HCT116 (cell line): Measurements from ENCODE around the gene RGS7. TPM values are rescaled to one million over a fixed set of nuclear protein-coding genes. Genes with fewer than 3 reads are reported as not detected.

Source experiments
- ATAC-seq: fragments of 200-7000 bp; cut with Tn5 transposase; 2 replicates; pipeline ENCODE4 v1.9.1; 2020; ENCODE audit warnings: mild to moderate bottlenecking, moderate library complexity
- BruUV-seq: library from RNA; stranded (reverse); fragments of 400-500 nt; replicated peaks from 2 replicates; lab custom pipeline; 2021; lab: Mats Ljungman, UMichigan
- CTCF ChIA-PET: fragments of 300-600 bp; sonication (Branson Sonifier 250); formaldehyde crosslinking; loops from one replicate; lab custom pipeline; 2021; ENCODE audit warnings: antibody characterized with exemption; lab: Charles Lee
- POLR2A ChIA-PET: fragments of 300-600, 350-600 bp; sonication (Branson Sonifier 250); formaldehyde crosslinking; loops from one replicate; lab custom pipeline; 2021; ENCODE audit warnings: antibody characterized with exemption; lab: Charles Lee
- RAD21 ChIA-PET, 2 experiments: fragments of 300-600 bp; sonication (Branson Sonifier 250); formaldehyde crosslinking; loops; one replicate each; lab custom pipeline; 2023; ENCODE audit warnings: low total read pairs in 2 of 2; ENCODE audit not compliant: uncharacterized antibody in 2 of 2, unreplicated experiment in 2 of 2, low non-redundant PET in 1 of 2; lab: Charles Lee
- DNase-seq: peaks from one replicate; pipeline ENCODE4 v3.0.0-alpha.2; 2010; ENCODE audit warnings: low read depth, low spot score
- H2AFZ ChIP-seq: fragments of 200-600 bp; shearing (Covaris generic), sonication (generic); 2 replicates; pipeline ENCODE4 v1.6.1; 2017; ENCODE audit warnings: low read depth, mixed run types, mixed read lengths, antibody characterized with exemption, low read length; ENCODE audit not compliant: poor library complexity, severe bottlenecking
- H3K27ac ChIP-seq: 2 replicates; pipeline ENCODE4 v1.5.1; 2012; ENCODE audit warnings: low read depth, low read length
- H3K27me3 ChIP-seq: fragments of 200-600 bp; sonication (generic); 2 replicates; pipeline ENCODE4 v1.6.1; 2016; ENCODE audit warnings: mixed run types, low read length, mixed read lengths; ENCODE audit not compliant: insufficient read depth
- H3K36me3 ChIP-seq, 2 experiments: fragments of 200-500 bp in 1 of 2; fragments of 200-600 bp in 1 of 2; sonication (Bioruptor generic) in 1 of 2; sonication (generic) in 1 of 2; 2 replicates each; pipeline versions ENCODE4 v1.5.1 to v1.6.1; 2014 to 2016; ENCODE audit warnings: low read length in 2 of 2, inconsistent platforms in 1 of 2, mixed read lengths in 1 of 2, mixed run types in 1 of 2; ENCODE audit not compliant: insufficient read depth in 2 of 2, control insufficient read depth in 1 of 2
- H3K4me1 ChIP-seq, 2 experiments: fragments of 200-600 bp in 1 of 2; sonication (generic) in 1 of 2; 2 replicates each; pipeline versions ENCODE4 v1.5.1 to v1.6.1; 2012 to 2017; ENCODE audit warnings: low read length in 2 of 2, inconsistent platforms in 1 of 2, mild to moderate bottlenecking in 1 of 2, mixed read lengths in 1 of 2, mixed run types in 1 of 2, moderate library complexity in 1 of 2; ENCODE audit not compliant: insufficient read depth in 2 of 2, control insufficient read depth in 1 of 2
- H3K4me2 ChIP-seq: fragments of 200-600 bp; sonication (generic); 2 replicates; pipeline ENCODE4 v1.6.1; 2017; ENCODE audit warnings: mixed run types, low read length, mixed read lengths
- H3K4me3 ChIP-seq, 2 experiments: fragments of 200-600 bp in 1 of 2; sonication (generic) in 1 of 2; replicated peaks in 1 of 2; 2 replicates each; pipeline ENCODE4 v1.5.1; 2011 to 2016; ENCODE audit warnings: low read length in 2 of 2, control low read depth in 1 of 2, low read depth in 1 of 2, mild to moderate bottlenecking in 1 of 2, mixed read lengths in 1 of 2, mixed run types in 1 of 2
- H3K79me2 ChIP-seq: fragments of 200-600 bp; sonication (generic); 2 replicates; pipeline ENCODE4 v1.6.1; 2017; ENCODE audit warnings: mild to moderate bottlenecking, mixed run types, low read length, moderate library complexity, mixed read lengths; ENCODE audit not compliant: insufficient read depth
- H3K9ac ChIP-seq: fragments of 200-600 bp; sonication (generic); 2 replicates; pipeline ENCODE4 v1.6.1; 2016; ENCODE audit warnings: low read length, mixed read lengths
- H3K9me2 ChIP-seq: fragments of 200-600 bp; sonication (generic), shearing (Covaris generic); 2 replicates; pipeline ENCODE4 v1.6.1; 2017; ENCODE audit warnings: mixed run types, mild to moderate bottlenecking, moderate library complexity; ENCODE audit not compliant: insufficient read depth
- H3K9me3 ChIP-seq, 2 experiments: fragments of 200-500 bp in 1 of 2; fragments of 200-600 bp in 1 of 2; sonication (Bioruptor generic) in 1 of 2; sonication (generic) in 1 of 2; 2 replicates each; pipeline ENCODE4 v1.6.1; 2014 to 2017; ENCODE audit warnings: low read length in 2 of 2, mixed read lengths in 2 of 2, inconsistent platforms in 1 of 2, low read depth in 1 of 2, mild to moderate bottlenecking in 1 of 2, mixed run types in 1 of 2, moderate library complexity in 1 of 2; ENCODE audit not compliant: control insufficient read depth in 1 of 2, insufficient read depth in 1 of 2
- H4K20me1 ChIP-seq: fragments of 200-600 bp; sonication (generic), shearing (Covaris generic); 2 replicates; pipeline ENCODE4 v1.6.1; 2017; ENCODE audit warnings: mixed run types, mild to moderate bottlenecking, moderate library complexity; ENCODE audit not compliant: insufficient read depth
- CBX3 ChIP-seq: IDR thresholded peaks from 2 replicates; pipeline ENCODE4 v1.6.1; 2012; ENCODE audit warnings: low read depth
- CEBPB ChIP-seq: IDR thresholded peaks from 2 replicates; pipeline ENCODE4 v1.6.1; 2012; ENCODE audit warnings: low read depth
- EGR1 ChIP-seq: IDR thresholded peaks from 2 replicates; pipeline ENCODE4 v1.6.1; 2012; ENCODE audit warnings: low read depth
- FOSL1 ChIP-seq: IDR thresholded peaks from 2 replicates; pipeline ENCODE4 v1.6.1; 2012; ENCODE audit warnings: low read depth
- JUND ChIP-seq: IDR thresholded peaks from 2 replicates; pipeline ENCODE4 v1.6.1; 2012
- POLR2A ChIP-seq: IDR thresholded peaks from 2 replicates; pipeline ENCODE4 v1.7.0; 2011; ENCODE audit warnings: borderline replicate concordance; ENCODE audit not compliant: insufficient read depth, insufficient read length; ENCODE audit errors: extremely low read depth
- POLR2AphosphoS5 ChIP-seq: IDR thresholded peaks from 2 replicates; pipeline ENCODE4 v1.6.1; 2011; ENCODE audit warnings: mild to moderate bottlenecking, low read depth, low read length, moderate library complexity
- RAD21 ChIP-seq: IDR thresholded peaks from 2 replicates; pipeline ENCODE4 v1.6.1; 2012; ENCODE audit warnings: low read depth, mild to moderate bottlenecking
- SP1 ChIP-seq: IDR thresholded peaks from 2 replicates; pipeline ENCODE4 v1.6.1; 2012; ENCODE audit warnings: low read depth
- SRF ChIP-seq: IDR thresholded peaks from 2 replicates; pipeline ENCODE4 v1.6.1; 2012; ENCODE audit warnings: low read depth
- intact Hi-C: fragments of 100-400 bp; cut with micrococcal nuclease; formaldehyde crosslinking; loops from 2 replicates; pipeline ENCODE4 v1.10.0; 2022
- total RNA-seq: library from RNA; stranded (reverse); gene quantifications from one replicate; pipeline ENCODE4 v1.2.1, GENCODE V29; 2021; ENCODE audit not compliant: unreplicated experiment
- TF ChIP-seq, protein P1 (sequence below): IDR thresholded peaks from 2 replicates; pipeline ENCODE4 v1.6.1; 2012
- TF ChIP-seq, protein P2 (sequence below), 3 experiments: fragments of 200-600 bp in 1 of 3; sonication (generic) in 1 of 3; IDR thresholded peaks in 2 of 3; conservative IDR thresholded peaks in 1 of 3; 2 replicates each; pipeline ENCODE4 v1.5.1; 2012 to 2017; ENCODE audit warnings: low read depth in 2 of 3, low read length in 2 of 3, antibody characterized with exemption in 1 of 3, borderline replicate concordance in 1 of 3, control low read depth in 1 of 3, mild to moderate bottlenecking in 1 of 3, mixed read lengths in 1 of 3, mixed run types in 1 of 3, moderate library complexity in 1 of 3; ENCODE audit not compliant: insufficient read depth in 1 of 3
- TF ChIP-seq, protein P3 (sequence below): IDR thresholded peaks from 2 replicates; pipeline ENCODE4 v1.6.1; 2012

RGS7 gene
- total RNA-seq, 1 experiment from 2014 or later: not detected

GRCh38 chr1:241171991-241172390, 185.0 kb downstream of the RGS7 start:
- Histone ChIP-seq H3K9ac (no peak overlapping the region), H3K27ac (no peak overlapping the region), H3K9me3 (no peaks in the 10 kb centered on the region; a peak in 1 of 4 replicates), H3K36me3 (no peaks in the 10 kb centered on the region), H3K4me3 (no peak overlapping the region), H2AFZ (no peak overlapping the region), H3K4me2 (no peak overlapping the region), H3K27me3 (no peaks in the 10 kb centered on the region), H3K4me1 (no peaks in the 10 kb centered on the region), H3K9me2 (no peaks in the 10 kb centered on the region), H4K20me1 (no peaks in the 10 kb centered on the region), H3K79me2 (no peaks in the 10 kb centered on the region)
- ChIA-PET RAD21 (no interaction called here), CTCF (no interaction called here), POLR2A (no interaction called here)
- no peak for DNase-seq
- ATAC-seq: no peak
- BruUV-seq: no TSS peak
- TF ChIP-seq SP1 (no peak), CBX3 (no peak), RAD21 (no peak), EGR1 (no peak), FOSL1 (no peak), POLR2AphosphoS5 (no peak)
- TF ChIP-seq, protein P1, sequence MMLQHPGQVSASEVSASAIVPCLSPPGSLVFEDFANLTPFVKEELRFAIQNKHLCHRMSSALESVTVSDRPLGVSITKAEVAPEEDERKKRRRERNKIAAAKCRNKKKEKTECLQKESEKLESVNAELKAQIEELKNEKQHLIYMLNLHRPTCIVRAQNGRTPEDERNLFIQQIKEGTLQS: no peak
- intact Hi-C loops: no loop called here

GRCh38 chr1:241167121-241167630, 189.8 kb downstream of the RGS7 start:
- H3K79me2 ChIP-seq: no peaks in the 10 kb centered on the region
- no peak overlapping the region for H3K4me2 ChIP-seq
- ChIA-PET POLR2A (no interaction called here), CTCF (no interaction called here), RAD21 (no interaction called here)
- no peaks in the 10 kb centered on the region for H3K4me1 ChIP-seq
- H3K9me3 ChIP-seq: peaks cover 0 to 4% of the 10 kb centered on the region in 2 experiments; a peak in 2 of 4 replicates
- no peak for DNase-seq
- H3K27ac ChIP-seq: no peak overlapping the region
- no peaks in the 10 kb centered on the region for H3K9me2 ChIP-seq
- H4K20me1 ChIP-seq: no peaks in the 10 kb centered on the region
- BruUV-seq: no TSS peak
- H3K9ac ChIP-seq: no peak overlapping the region
- no peaks in the 10 kb centered on the region for H3K27me3 ChIP-seq
- intact Hi-C loops: no loop called here
- no peak overlapping the region for H2AFZ ChIP-seq
- no peaks in the 10 kb centered on the region for H3K36me3 ChIP-seq
- TF ChIP-seq, protein P2, sequence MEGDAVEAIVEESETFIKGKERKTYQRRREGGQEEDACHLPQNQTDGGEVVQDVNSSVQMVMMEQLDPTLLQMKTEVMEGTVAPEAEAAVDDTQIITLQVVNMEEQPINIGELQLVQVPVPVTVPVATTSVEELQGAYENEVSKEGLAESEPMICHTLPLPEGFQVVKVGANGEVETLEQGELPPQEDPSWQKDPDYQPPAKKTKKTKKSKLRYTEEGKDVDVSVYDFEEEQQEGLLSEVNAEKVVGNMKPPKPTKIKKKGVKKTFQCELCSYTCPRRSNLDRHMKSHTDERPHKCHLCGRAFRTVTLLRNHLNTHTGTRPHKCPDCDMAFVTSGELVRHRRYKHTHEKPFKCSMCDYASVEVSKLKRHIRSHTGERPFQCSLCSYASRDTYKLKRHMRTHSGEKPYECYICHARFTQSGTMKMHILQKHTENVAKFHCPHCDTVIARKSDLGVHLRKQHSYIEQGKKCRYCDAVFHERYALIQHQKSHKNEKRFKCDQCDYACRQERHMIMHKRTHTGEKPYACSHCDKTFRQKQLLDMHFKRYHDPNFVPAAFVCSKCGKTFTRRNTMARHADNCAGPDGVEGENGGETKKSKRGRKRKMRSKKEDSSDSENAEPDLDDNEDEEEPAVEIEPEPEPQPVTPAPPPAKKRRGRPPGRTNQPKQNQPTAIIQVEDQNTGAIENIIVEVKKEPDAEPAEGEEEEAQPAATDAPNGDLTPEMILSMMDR (IDR thresholded peaks at IDR 0.05 in 2 of 3, conservative IDR thresholded peaks at IDR 0.05 in 1 of 3; ENCODE audit: borderline replicate concordance in 1 of 3, insufficient read depth in 1 of 3, low read depth in 2 of 3, low read length in 2 of 3): no peak
- TF ChIP-seq RAD21: no peak
- TF ChIP-seq JUND: no peak
- no peak for TF ChIP-seq EGR1
- TF ChIP-seq SP1: no peak
- TF ChIP-seq CEBPB: no peak
- TF ChIP-seq, protein P3, sequence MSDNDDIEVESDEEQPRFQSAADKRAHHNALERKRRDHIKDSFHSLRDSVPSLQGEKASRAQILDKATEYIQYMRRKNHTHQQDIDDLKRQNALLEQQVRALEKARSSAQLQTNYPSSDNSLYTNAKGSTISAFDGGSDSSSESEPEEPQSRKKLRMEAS: no peak
- TF ChIP-seq SRF: no peak
- TF ChIP-seq POLR2A: no peak
- ATAC-seq: no peak
- no peak overlapping the region for H3K4me3 ChIP-seq
